Tibial artery (tissue), 4 donors: ENCODE measurements around the gene RAPGEF3.
A peak's percentile ranks its signal among the peaks of the same experiment; 100 is the strongest.

Source experiments
- DNase-seq, 2 donors: peaks; one replicate each; pipeline ENCODE4 v3.0.0-alpha.2; 2019
- H3K27ac ChIP-seq, 2 donors: fragments of 200-600 bp; sonication (generic) in 1 of 2; 1 replicate in 1 of 2; 2 replicates in 1 of 2; pipeline ENCODE4 v1.5.1; 2018 to 2019; ENCODE audit warnings: mild to moderate bottlenecking in 1 of 2
- H3K27me3 ChIP-seq, 2 donors: fragments of 200-600 bp; sonication (generic) in 1 of 2; one replicate each; pipeline versions ENCODE4 v1.5.1 to v1.6.0; 2016 to 2019
- H3K36me3 ChIP-seq, 3 donors: fragments of 200-600 bp; sonication (generic) in 2 of 3; one replicate each; pipeline ENCODE4 v1.5.1; 2016 to 2019; ENCODE audit warnings: mild to moderate bottlenecking in 2 of 3
- H3K4me1 ChIP-seq, 4 donors: fragments of 200-600 bp; sonication (generic) in 2 of 4; 1 replicate in 3 of 4; 2 replicates in 1 of 4; pipeline ENCODE4 v1.5.1; 2016 to 2019
- H3K4me3 ChIP-seq, 2 donors: fragments of 200-600 bp; sonication (generic) in 1 of 2; 1 replicate in 1 of 2; 2 replicates in 1 of 2; pipeline ENCODE4 v1.5.1; 2018 to 2019; ENCODE audit warnings: mild to moderate bottlenecking in 2 of 2
- H3K9me3 ChIP-seq, 3 donors: fragments of 200-600 bp; sonication (generic) in 1 of 3; one replicate each; pipeline ENCODE4 v1.5.1; 2016 to 2019
- CTCF ChIP-seq, 2 experiments: fragments of 200-600 bp in 1 of 2; fragments of 450-650 bp in 1 of 2; IDR thresholded peaks; one replicate each; pipeline ENCODE4 v1.5.1; 2017 to 2019; ENCODE audit warnings: antibody characterized with exemption in 2 of 2, mild to moderate bottlenecking in 1 of 2, moderate library complexity in 1 of 2
- intact Hi-C: fragments of 100-400 bp; cut with DNase I; formaldehyde crosslinking; loops from one replicate; pipeline ENCODE4 v1.15.0; 2023; ENCODE audit warnings: low total_unique reads

The RAPGEF3 gene

GRCh38 chr12:47773858-47774580, 15.3 kb upstream of the RAPGEF3 start:
- Histone ChIP-seq H3K27me3 (no peaks in the 10 kb centered on the region), H3K4me3 (peak overlapping the region; percentile 74 to 96), H3K36me3 (no peaks in the 10 kb centered on the region), H3K27ac (peak overlapping the region; percentile 80 to 87), H3K9me3 (no peaks in the 10 kb centered on the region), H3K4me1 (peaks cover 0 to 72% (median 59%) of the 10 kb centered on the region in 4 donors)
- intact Hi-C loops: loop anchor here (5.0 kb wide), 1 partner anchor 57 kb away; no protein-coding TSS in a partner anchor
- TF ChIP-seq CTCF (IDR thresholded peaks at IDR 0.05): no peak
- DNase-seq: no peak

- H3K27ac ChIP-seq: peak within 1 kb of the TSS; percentile 80 to 87
- DNase-seq: peak in 1 of 2 donors; percentile 87
- intact Hi-C loops: loop anchor here (5.0 kb wide), 1 partner anchor 56 kb away; no protein-coding TSS in a partner anchor
- no peaks in the 10 kb centered on the region for H3K36me3 ChIP-seq
- no peaks in the 10 kb centered on the region for H3K27me3 ChIP-seq
- H3K9me3 ChIP-seq: no peaks in the 10 kb centered on the region
- peaks cover 0 to 66% (median 53%) of the 10 kb centered on the region in 4 donors for H3K4me1 ChIP-seq
- H3K4me3 ChIP-seq: peak within 1 kb of the TSS; percentile 74 to 96
- peak; percentile 23 to 42 for TF ChIP-seq CTCF (IDR thresholded peaks at IDR 0.05)
These were observed 14.6 kb upstream of the RAPGEF3 start, which contains the start of gene SLC48A1 for GRCh38 chr12:47773062-47773857. Gene SLC48A1, plus strand, starts transcription at chr12:47773238. Its CDS starts 67 bp downstream, at chr12:47773305.

GRCh38 chr12:47772738-47773061, 14.0 kb upstream of the RAPGEF3 start:
- TF ChIP-seq CTCF (IDR thresholded peaks at IDR 0.05): no peak
- Histone ChIP-seq H3K4me3 (peak overlapping the region; percentile 74 to 96), H3K27me3 (no peaks in the 10 kb centered on the region), H3K27ac (peak overlapping the region; percentile 80 to 87), H3K4me1 (peaks cover 0 to 60% (median 47%) of the 10 kb centered on the region in 4 donors), H3K9me3 (no peaks in the 10 kb centered on the region), H3K36me3 (no peaks in the 10 kb centered on the region)
- no peak for DNase-seq
- intact Hi-C loops: loop anchor here (5.0 kb wide), 1 partner anchor 55 kb away; no protein-coding TSS in a partner anchor

- no peak for DNase-seq
- H3K9me3 ChIP-seq: no peaks in the 10 kb centered on the region
- no peaks in the 10 kb centered on the region for H3K36me3 ChIP-seq
- peak overlapping the region in 1 of 2 donors; percentile 87 for H3K27ac ChIP-seq
- no peaks in the 10 kb centered on the region for H3K27me3 ChIP-seq
- TF ChIP-seq CTCF (IDR thresholded peaks at IDR 0.05): no peak
- peak overlapping the region in 1 of 2 donors; percentile 96 for H3K4me3 ChIP-seq
- H3K4me1 ChIP-seq: peaks cover 0 to 55% (median 42%) of the 10 kb centered on the region in 4 donors
- intact Hi-C loops: loop anchor here (5.0 kb wide), 1 partner anchor 55 kb away; no protein-coding TSS in a partner anchor
These were observed 13.5 kb upstream of the RAPGEF3 start for GRCh38 chr12:47772094-47772660.

GRCh38 chr12:47771304-47771703, 12.6 kb upstream of the RAPGEF3 start:
- Histone ChIP-seq H3K9me3 (no peaks in the 10 kb centered on the region), H3K27ac (no peak overlapping the region), H3K27me3 (no peaks in the 10 kb centered on the region), H3K4me3 (no peak overlapping the region), H3K36me3 (no peaks in the 10 kb centered on the region), H3K4me1 (peaks cover 0 to 46% (median 33%) of the 10 kb centered on the region in 4 donors)
- intact Hi-C loops: loop anchor here (5.0 kb wide), 1 partner anchor 54 kb away; no protein-coding TSS in a partner anchor
- DNase-seq: no peak
- TF ChIP-seq CTCF (IDR thresholded peaks at IDR 0.05): no peak
